Osteoblast (primary cell): ENCODE data around the gene DPH6. TPM values are rescaled to one million over a fixed set of nuclear protein-coding genes. Genes with fewer than 3 reads are reported as not detected.
A peak's percentile ranks its signal among the peaks of the same experiment; 100 is the strongest.

Experiments
- DNase-seq: peaks from one replicate; pipeline ENCODE4 v3.0.0; 2011; ENCODE audit warnings: low spot score, mixed read lengths; ENCODE audit not compliant: insufficient read length; ENCODE audit errors: missing footprints
- H2AFZ ChIP-seq: 2 replicates; pipeline ENCODE4 v1.6.0; 2011; ENCODE audit warnings: mild to moderate bottlenecking, low read length
- H3K27ac ChIP-seq: 2 replicates; pipeline ENCODE4 v1.5.1; 2011; ENCODE audit warnings: mild to moderate bottlenecking, low read depth, low read length, moderate library complexity
- H3K27me3 ChIP-seq: 2 replicates; pipeline ENCODE4 v1.6.0; 2012; ENCODE audit warnings: mild to moderate bottlenecking, control low read depth, inconsistent platforms, low read length, moderate library complexity; ENCODE audit not compliant: insufficient read depth
- H3K36me3 ChIP-seq: 2 replicates; pipeline ENCODE4 v1.5.1; 2011; ENCODE audit warnings: mild to moderate bottlenecking, low read length, control low read depth, moderate library complexity; ENCODE audit not compliant: insufficient read depth
- H3K4me1 ChIP-seq: 2 replicates; pipeline ENCODE4 v1.5.1; 2011; ENCODE audit warnings: mild to moderate bottlenecking, low read length, control low read depth, moderate library complexity; ENCODE audit not compliant: insufficient read depth
- H3K4me2 ChIP-seq: 2 replicates; pipeline ENCODE4 v1.6.0; 2011; ENCODE audit warnings: mild to moderate bottlenecking, low read length; ENCODE audit not compliant: insufficient read depth
- H3K4me3 ChIP-seq: fragments of 200-600 bp; sonication (generic); 3 replicates; pipeline ENCODE4 v1.5.1; 2012; ENCODE audit warnings: mild to moderate bottlenecking, low read length, inconsistent platforms; ENCODE audit not compliant: insufficient read depth
- H3K79me2 ChIP-seq: 2 replicates; pipeline ENCODE4 v1.6.0; 2012; ENCODE audit warnings: mild to moderate bottlenecking, low read length, control low read depth, inconsistent platforms; ENCODE audit not compliant: insufficient read depth
- H3K9me3 ChIP-seq: 2 replicates; pipeline ENCODE4 v1.5.1; 2011; ENCODE audit warnings: low read depth, low read length, control low read depth
- H4K20me1 ChIP-seq: 2 replicates; pipeline ENCODE4 v1.6.0; 2012; ENCODE audit warnings: mild to moderate bottlenecking, low read length, control low read depth; ENCODE audit not compliant: insufficient read depth
- small RNA-seq: library from RNA; depleted of rRNA; stranded (forward); fragments of <200 nt; gene quantifications from one replicate; pipeline ENCODE3, GENCODE V24; 2012
- total RNA-seq: library from RNA; depleted of rRNA; stranded (reverse); fragments of >200 nt; gene quantifications from 2 replicates; pipeline ENCODE4 v1.2.3, GENCODE V29; 2012
- TF ChIP-seq, protein P1 (sequence below): IDR thresholded peaks from 2 replicates; pipeline ENCODE4 v1.5.1; 2011; ENCODE audit warnings: mild to moderate bottlenecking, low read depth, low read length, moderate library complexity; ENCODE audit errors: extremely low read depth

DPH6 gene
- total RNA-seq, 1 donor = 20.6 TPM

DNA sequence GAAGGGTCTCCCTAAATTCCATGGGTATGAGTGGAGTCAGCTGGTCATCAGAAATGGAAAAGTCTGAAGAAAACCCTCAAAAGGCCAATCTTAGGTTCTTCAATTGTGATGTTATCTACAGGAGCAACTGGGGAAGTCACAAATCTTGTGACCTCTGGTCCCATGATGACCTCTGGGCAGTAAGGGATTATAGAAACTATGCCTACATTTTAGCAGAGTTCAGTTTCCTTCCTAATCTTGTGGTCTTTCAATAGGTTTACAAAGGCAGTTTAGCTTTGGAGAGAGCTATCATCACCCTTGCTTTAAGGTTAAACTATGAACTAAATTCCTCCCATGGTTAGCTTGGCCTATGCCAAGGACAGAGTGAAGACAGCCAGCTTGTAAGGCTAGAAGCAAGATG lies 225.1 kb downstream of the DPH6 start:
- H3K36me3 ChIP-seq = no peaks in the 10 kb centered on the region
- H3K9me3 ChIP-seq = no peaks in the 10 kb centered on the region
- no peaks in the 10 kb centered on the region for H4K20me1 ChIP-seq
- no peaks in the 10 kb centered on the region for H3K27me3 ChIP-seq
- H3K4me2 ChIP-seq = no peak overlapping the region
- TF ChIP-seq, protein P1, sequence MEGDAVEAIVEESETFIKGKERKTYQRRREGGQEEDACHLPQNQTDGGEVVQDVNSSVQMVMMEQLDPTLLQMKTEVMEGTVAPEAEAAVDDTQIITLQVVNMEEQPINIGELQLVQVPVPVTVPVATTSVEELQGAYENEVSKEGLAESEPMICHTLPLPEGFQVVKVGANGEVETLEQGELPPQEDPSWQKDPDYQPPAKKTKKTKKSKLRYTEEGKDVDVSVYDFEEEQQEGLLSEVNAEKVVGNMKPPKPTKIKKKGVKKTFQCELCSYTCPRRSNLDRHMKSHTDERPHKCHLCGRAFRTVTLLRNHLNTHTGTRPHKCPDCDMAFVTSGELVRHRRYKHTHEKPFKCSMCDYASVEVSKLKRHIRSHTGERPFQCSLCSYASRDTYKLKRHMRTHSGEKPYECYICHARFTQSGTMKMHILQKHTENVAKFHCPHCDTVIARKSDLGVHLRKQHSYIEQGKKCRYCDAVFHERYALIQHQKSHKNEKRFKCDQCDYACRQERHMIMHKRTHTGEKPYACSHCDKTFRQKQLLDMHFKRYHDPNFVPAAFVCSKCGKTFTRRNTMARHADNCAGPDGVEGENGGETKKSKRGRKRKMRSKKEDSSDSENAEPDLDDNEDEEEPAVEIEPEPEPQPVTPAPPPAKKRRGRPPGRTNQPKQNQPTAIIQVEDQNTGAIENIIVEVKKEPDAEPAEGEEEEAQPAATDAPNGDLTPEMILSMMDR = no peak
- no peak for DNase-seq
- peak overlapping the region; percentile 4 for H2AFZ ChIP-seq
- no peaks in the 10 kb centered on the region for H3K79me2 ChIP-seq
- H3K4me1 ChIP-seq = peaks cover 6% of the 10 kb centered on the region
- no peak overlapping the region for H3K27ac ChIP-seq
- no peak overlapping the region for H3K4me3 ChIP-seq

Small RNA genes lying within 50 kb of the gene (small RNA-seq; reads per million reads assigned to genes)
- gene AC019288.1 (not detected), gene MIR3942 (not detected)
